HG03280 (cell line): Measurements from ENCODE around the gene RANGAP1.
A peak's percentile ranks its signal among the peaks of the same experiment; 100 is the strongest.
"Not testable (repeated sequence)": the region's sequence is repeated elsewhere in the genome, so short reads cannot be mapped to it uniquely, and the experiment has no call there.

Experiments
- ATAC-seq: cut with Tn5 transposase; IDR thresholded peaks from one replicate; pipeline ENCODE4 v1.9.1; 2021; ENCODE audit warnings: mild to moderate bottlenecking, moderate library complexity; ENCODE audit not compliant: unreplicated experiment

Gene RANGAP1

GRCh38 chr22:41301085-41302020 is 15.4 kb upstream of the RANGAP1 start, which contains the start of gene ZC3H7B:
Gene ZC3H7B, plus strand, starts transcription at chr22:41301525. Its CDS starts 19,136 bp downstream, at chr22:41320661.
- peak; percentile 86 for ATAC-seq

GRCh38 chr22:41300661-41301060 is 14.7 kb upstream of the RANGAP1 start:
- no peak for ATAC-seq

- no peak for ATAC-seq
Measured at GRCh38 chr22:41296826-41297667, 11.1 kb upstream of the RANGAP1 start.

- ATAC-seq, result not testable (repeated sequence)
Measured at GRCh38 chr22:41294816-41295215, 8.8 kb upstream of the RANGAP1 start.

GRCh38 chr22:41290262-41291221 is 4.6 kb upstream of the RANGAP1 start:
- no peak for ATAC-seq

DNA sequence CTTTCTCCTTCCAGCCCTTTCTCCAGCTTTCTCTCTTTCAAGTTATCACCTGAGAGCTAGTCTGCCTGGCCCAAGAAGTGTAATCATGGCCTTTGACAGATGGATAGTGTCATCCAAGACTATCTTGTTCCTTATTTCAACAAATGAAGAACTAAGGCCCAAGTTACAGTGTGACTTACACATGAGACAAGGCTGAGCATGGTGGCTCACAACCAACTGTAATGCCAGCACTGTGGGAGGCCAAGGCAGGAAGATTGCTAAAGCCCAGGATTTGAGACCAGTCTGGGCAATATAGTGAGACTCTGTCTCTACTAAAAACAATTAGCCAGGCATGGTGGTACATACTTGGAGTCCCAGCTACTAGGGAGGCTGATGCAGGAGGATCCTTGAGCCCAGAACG is 3.7 kb upstream of the RANGAP1 start:
- ATAC-seq, result no peak

DNA sequence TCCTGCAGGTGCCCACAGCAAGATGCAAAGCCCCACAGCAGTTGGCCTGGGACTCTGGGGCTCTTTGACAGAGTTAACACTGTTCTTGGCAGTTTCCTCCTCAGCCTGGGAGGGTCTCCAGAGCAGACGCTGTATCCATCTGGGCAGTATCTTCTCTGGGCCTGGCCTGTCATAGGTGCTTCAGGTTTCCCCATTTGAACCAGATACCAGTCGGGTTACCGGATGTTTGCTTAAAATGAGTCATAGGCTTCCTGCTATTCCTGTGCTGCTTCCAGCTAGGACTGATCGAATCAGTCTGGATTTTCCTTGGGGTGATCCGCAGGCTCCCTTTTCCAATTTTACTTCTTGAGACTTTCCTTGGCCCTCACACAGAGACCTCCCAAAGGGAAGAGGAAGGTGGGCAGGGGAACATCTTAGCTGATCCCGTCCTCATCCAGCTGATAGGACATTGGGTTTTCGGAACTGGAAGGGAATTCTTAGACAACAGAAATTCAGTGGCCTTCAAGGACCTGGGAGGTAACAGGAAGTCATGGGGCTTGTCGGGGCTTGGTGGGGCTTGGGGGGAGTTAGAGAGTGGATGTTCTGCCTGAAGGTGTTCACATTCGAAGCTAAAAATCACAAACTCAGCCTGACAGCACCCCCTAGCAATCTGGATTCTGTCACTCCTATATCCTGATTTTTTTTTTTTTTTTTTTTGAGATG is 2.4 kb upstream of the RANGAP1 start:
- ATAC-seq, result no peak

DNA sequence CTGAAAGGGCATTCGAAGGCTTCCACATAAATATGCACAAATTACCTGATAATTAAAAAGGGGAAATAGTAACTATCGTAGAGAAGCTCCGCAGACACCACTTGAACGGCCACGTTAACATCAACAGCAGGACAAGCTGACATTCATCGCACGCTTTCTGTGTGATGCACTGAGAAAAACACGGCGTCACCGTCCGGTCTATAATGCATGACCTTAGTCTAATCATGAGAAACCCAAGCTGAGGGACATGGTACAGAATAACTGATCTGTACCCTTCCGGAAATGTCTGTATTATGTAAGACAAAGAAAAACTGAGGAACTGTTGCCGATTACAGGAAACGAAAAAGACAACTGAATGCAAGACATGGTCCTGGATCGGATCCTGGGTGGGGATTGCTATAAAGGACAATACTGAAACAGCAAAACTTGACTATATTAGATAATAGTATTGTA is 678 bp upstream of the RANGAP1 start:
- peak; percentile 9 for ATAC-seq

GRCh38 chr22:41285441-41285819 is 557 bp downstream of the RANGAP1 start:
- ATAC-seq, result peak; percentile 3

DNA sequence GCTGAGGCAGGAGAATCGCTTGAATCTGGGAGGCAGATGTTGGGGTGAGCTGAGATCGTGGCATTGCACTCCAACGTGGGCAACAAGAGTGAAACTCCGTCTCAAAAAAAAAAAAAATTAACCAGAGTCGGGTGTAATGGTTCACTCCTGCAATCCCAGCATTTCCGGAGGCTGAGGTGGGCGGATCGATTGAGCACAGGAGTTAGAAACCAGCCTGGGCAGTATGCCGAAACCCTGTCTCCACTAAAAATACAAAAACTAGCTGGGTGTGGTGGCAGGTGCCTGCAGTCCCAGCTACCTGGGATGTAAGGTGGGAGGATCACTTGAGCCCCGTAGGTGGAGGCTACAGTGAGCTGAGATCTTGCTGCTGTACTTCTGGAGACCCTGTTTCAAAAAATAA is 1.5 kb downstream of the RANGAP1 start:
- no peak for ATAC-seq

DNA sequence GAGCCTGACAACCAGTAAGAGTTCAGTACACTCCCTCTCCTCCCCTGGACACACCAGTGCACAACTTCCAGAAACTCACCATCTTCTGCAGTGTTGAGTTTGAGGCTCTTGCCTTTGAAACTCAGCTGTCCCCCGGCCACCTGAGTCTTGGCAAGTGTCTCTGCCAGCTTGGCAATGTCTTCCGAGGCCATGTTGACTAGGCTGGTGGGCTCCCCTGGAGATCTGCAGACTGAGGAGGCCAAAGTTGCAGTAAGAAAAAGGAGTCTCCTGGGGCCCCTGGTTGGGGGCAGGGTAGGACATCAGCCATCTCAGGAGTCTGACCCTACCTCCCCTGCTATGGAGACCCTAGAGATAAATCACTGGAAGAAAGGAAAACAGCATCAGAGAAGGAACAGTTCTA is 5.1 kb downstream of the RANGAP1 start:
- ATAC-seq, result no peak

DNA sequence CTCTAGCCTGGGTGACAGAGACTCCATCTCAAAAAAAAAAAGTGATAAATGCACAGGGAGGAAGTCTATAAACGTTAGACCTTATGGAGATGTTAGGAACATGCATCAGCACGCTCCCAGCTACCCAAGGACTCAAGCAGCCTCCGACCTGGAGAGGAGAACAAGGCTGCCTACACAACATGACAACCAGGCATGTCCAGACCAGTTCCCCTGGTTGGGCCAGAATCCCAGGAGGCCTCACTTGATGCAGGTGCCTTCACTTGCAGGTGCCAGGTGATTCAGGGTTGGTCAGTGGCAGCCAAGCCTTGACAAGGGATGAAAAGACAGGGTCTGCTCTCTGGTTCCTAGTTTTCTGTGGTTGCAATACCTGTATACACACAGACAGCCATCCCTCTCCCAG is 5.9 kb downstream of the RANGAP1 start:
- ATAC-seq, result no peak

GRCh38 chr22:41274856-41275255 is 11.1 kb downstream of the RANGAP1 start:
- no peak for ATAC-seq

DNA sequence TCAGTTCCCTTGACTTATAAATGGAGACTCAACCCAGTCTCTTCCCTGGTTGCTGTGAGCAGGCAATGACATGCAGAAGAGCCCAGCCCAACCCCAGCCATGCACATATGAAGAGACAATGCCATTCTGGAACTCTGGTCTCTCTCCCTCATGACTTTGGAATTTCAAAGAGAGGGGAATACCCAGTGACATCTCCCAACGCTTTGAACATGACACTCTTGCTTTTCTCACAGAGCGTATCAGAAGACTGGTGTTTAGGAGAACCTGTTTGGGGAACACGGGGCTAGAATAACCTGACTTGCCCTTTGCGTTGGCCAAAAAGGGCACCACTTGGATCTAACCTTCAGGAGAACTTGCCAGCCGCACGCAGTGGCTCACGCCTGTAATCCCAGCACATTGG is 12.9 kb downstream of the RANGAP1 start:
- no peak for ATAC-seq

DNA sequence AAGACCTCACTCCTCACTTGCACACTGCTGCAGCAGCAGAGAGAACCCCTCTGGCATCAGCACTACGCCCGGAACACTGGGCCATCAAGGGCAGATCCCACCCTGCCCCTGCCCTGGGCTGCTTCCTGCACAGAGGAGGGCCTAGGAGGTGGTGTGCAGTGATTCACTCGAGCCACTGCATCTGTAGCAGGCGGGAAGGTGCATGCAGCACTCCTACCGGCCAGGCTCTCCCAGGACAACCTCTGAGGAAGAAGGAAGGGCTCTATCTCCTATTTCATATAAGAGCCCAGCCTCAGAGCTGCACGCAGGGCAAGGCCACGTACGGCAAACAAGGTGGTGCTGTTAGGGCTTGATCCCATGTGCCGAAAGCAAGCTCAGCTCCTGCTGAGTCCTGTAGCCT is 14.2 kb downstream of the RANGAP1 start:
- no peak for ATAC-seq

GRCh38 chr22:41267958-41268357 is 18.0 kb downstream of the RANGAP1 start:
- no peak for ATAC-seq

- ATAC-seq, result no peak
Measured at GRCh38 chr22:41264408-41264941, 21.5 kb downstream of the RANGAP1 start.

GRCh38 chr22:41263704-41264103 is 22.3 kb downstream of the RANGAP1 start:
- ATAC-seq, result no peak

DNA sequence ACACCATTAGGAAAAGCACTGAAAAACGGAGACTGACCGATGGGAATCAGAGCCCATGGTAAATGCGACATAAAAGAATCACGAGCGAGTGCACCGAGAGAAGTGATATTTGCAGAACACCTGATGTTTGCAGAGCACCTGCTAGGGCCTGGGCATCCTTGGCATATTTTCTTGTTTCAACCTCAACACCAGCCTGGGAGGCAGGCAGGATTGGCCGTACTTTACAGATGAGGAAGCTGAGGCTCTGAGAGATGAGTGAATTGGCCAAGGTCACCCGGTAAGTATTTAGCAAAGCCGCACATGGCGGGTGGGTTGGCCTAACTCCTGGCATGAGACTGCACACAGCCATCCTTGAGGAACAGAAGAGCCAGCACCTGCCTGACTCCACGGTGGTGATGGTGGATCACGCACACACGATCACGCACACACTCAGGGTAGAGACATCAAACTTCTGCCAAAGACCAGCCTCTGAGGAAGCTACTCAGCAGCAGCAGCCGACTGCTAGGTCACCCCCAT is 23.7 kb downstream of the RANGAP1 start:
- no peak for ATAC-seq
